K562 (cell line): ENCODE data around the gene BBLN. TPM values are rescaled to one million over a fixed set of nuclear protein-coding genes. Genes with fewer than 3 reads are reported as not detected.

Experiments
- ARHGAP35 ChIP-seq: fragments of 450-650 bp; IDR thresholded peaks from 2 replicates; pipeline ENCODE4 v1.6.1; 2018; ENCODE audit not compliant: partially characterized antibody
- DIDO1 ChIP-seq: fragments of 450-650 bp; IDR thresholded peaks from 2 replicates; pipeline ENCODE4 v1.6.1; 2016; ENCODE audit warnings: low read depth, missing biosample characterization, missing genetic modification characterization
- ELK3 ChIP-seq: fragments of 450-650 bp; formaldehyde crosslinking; IDR thresholded peaks from 2 replicates; pipeline ENCODE4 v1.4.0; 2020; ENCODE audit warnings: mild to moderate bottlenecking
- EP300 ChIP-seq: IDR thresholded peaks from 2 replicates; pipeline ENCODE4 v1.6.1; 2012; ENCODE audit warnings: low read length, improper control_type of control experiment
- HNRNPH1 ChIP-seq: fragments of 200-400 bp; formaldehyde crosslinking; optimal IDR thresholded peaks from 2 replicates; pipeline ENCODE3; 2017; ENCODE audit warnings: low read depth, mild to moderate bottlenecking, low read length, moderate library complexity
- HOXB6 ChIP-seq: fragments of 250-450 bp; sonication (Bioruptor Pico); IDR thresholded peaks from 2 replicates; pipeline ENCODE4 v1.5.1; 2022; ENCODE audit warnings: mild to moderate bottlenecking, borderline replicate concordance
- KDM4B ChIP-seq, 2 experiments: fragments of 450-650 bp in 1 of 2; sonication (generic) in 1 of 2; IDR thresholded peaks; 2 replicates each; pipeline ENCODE4 v1.6.1; 2016 to 2017; ENCODE audit warnings: borderline replicate concordance in 2 of 2, antibody characterized with exemption in 1 of 2, low read depth in 1 of 2, mild to moderate bottlenecking in 1 of 2
- MECOM ChIP-seq: fragments of 250-450 bp; sonication (Bioruptor Pico); IDR thresholded peaks from 2 replicates; pipeline ENCODE4 v1.8.0; 2022; ENCODE audit warnings: inconsistent platforms
- MEIS2 ChIP-seq: fragments of 450-650 bp; IDR thresholded peaks from 2 replicates; pipeline ENCODE4 v1.6.1; 2014; ENCODE audit warnings: mild to moderate bottlenecking; ENCODE audit not compliant: partially characterized antibody
- NKRF ChIP-seq: fragments of 450-650 bp; IDR thresholded peaks from 2 replicates; pipeline ENCODE4 v1.6.1; 2016; ENCODE audit warnings: borderline replicate concordance
- NR0B1 ChIP-seq: fragments of 450-650 bp; IDR thresholded peaks from one replicate; pipeline ENCODE4 v1.6.1; 2018; ENCODE audit warnings: mild to moderate bottlenecking, moderate library complexity; ENCODE audit not compliant: partially characterized antibody
- NR3C1 ChIP-seq: sonication (generic); formaldehyde crosslinking; IDR thresholded peaks from 2 replicates; pipeline ENCODE4 v1.8.1; 2022; ENCODE audit warnings: missing genetic modification reagents
- PTTG1 ChIP-seq: fragments of 450-650 bp; IDR thresholded peaks from 2 replicates; pipeline ENCODE4 v1.6.1; 2016; ENCODE audit warnings: low read depth, mild to moderate bottlenecking, missing genetic modification characterization, missing compliant biosample characterization
- TRIM28 ChIP-seq: fragments of 450-650 bp; IDR thresholded peaks from 2 replicates; pipeline ENCODE4 v1.6.1; 2017
- ZBTB11 ChIP-seq, 3 experiments: fragments of 200-800 bp in 1 of 3; fragments of 250-450 bp in 1 of 3; fragments of 450-650 bp in 1 of 3; sonication (Bioruptor Pico) in 1 of 3; sonication (Bioruptor generic) in 1 of 3; formaldehyde crosslinking in 1 of 3; IDR thresholded peaks; 2 replicates each; pipeline versions ENCODE4 v1.6.1 to v1.8.0; 2016 to 2022; ENCODE audit warnings: mild to moderate bottlenecking in 2 of 3, missing genetic modification characterization in 2 of 3, missing compliant biosample characterization in 1 of 3, moderate library complexity in 1 of 3
- ZNF277 ChIP-seq: fragments of 250-450 bp; sonication (Bioruptor Pico); IDR thresholded peaks from 2 replicates; pipeline ENCODE4 v1.8.0; 2022; ENCODE audit warnings: inconsistent platforms, mild to moderate bottlenecking, moderate library complexity, borderline replicate concordance
- ZNF384 ChIP-seq: IDR thresholded peaks from 2 replicates; pipeline ENCODE4 v1.6.1; 2012; ENCODE audit warnings: low read depth, low read length, improper control_type of control experiment
- ZNF449 ChIP-seq: fragments of 250-450 bp; sonication (Bioruptor Pico); IDR thresholded peaks from 2 replicates; pipeline ENCODE4 v1.8.0; 2022; ENCODE audit warnings: moderate library complexity, mild to moderate bottlenecking, inconsistent platforms
- polyA plus RNA-seq, 8 experiments: library from polyadenylated mRNA; depleted of rRNA in 4 of 8; stranded (reverse) in 5 of 8; unstranded in 3 of 8; fragments of >200 nt; fragmentation: Nextera tagmentation in 2 of 8; fragmentation: Illumina TruSeq in 1 of 8; extraction: Ambion mirVana in 2 of 8; extraction: Trizol in 1 of 8; gene quantifications; 2 replicates each; pipeline versions ENCODE4 v1.2.1 to v1.2.3, GENCODE V29; 2011 to 2014; ENCODE audit warnings: inconsistent platforms in 1 of 8, missing spikeins in 1 of 8
- total RNA-seq, 7 experiments: library from RNA; depleted of rRNA in 6 of 7; stranded (reverse); fragments of >200 nt in 6 of 7; fragmentation: Illumina TruSeq in 2 of 7; extraction: Trizol in 2 of 7; gene quantifications; 2 replicates each; pipeline versions ENCODE4 v1.2.1 to v1.2.3, GENCODE V29; 2011 to 2021; ENCODE audit warnings: low replicate concordance in 1 of 7

The BBLN gene
- total and polyA plus RNA-seq, 9 of the 15 experiments (the other 6 are each of a cell fraction or from before 2014, with no cell fraction given) = 4.2 to 331 (median 87.1) TPM

- TF ChIP-seq ARHGAP35 (no peak), KDM4B (IDR thresholded peaks at IDR 0.05; ENCODE audit: borderline replicate concordance in 2 of 2, low read depth in 1 of 2) (no peak), MECOM (no peak), PTTG1 (no peak), HOXB6 (no peak), DIDO1 (tag) (no peak), ZNF277 (CRISPR knock-in tag) (no peak), ZNF449 (CRISPR knock-in tag) (no peak), ELK3 (CRISPR knock-in tag) (no peak), NKRF (0 out of 2 replicates have a peak, but pooled peaks have one; percentile 25), HNRNPH1 (no peak), TRIM28 (no peak), NR0B1 (no peak), ZNF384 (no peak), NR3C1 (CRISPR knock-in tag) (no peak), MEIS2 (no peak), EP300 (0 out of 2 replicates have a peak, but pooled peaks have one; percentile 15), ZBTB11 (CRISPR knock-in tag; IDR thresholded peaks at IDR 0.05) (no peak)
Observed at GRCh38 chr9:128202648-128203023, 42.6 kb downstream of the BBLN start (continued).
